Liver (tissue), 9 donors: Measurements from ENCODE around the gene NTN1. TPM values are rescaled to one million over a fixed set of nuclear protein-coding genes. Genes with fewer than 3 reads are reported as not detected.

Experiments used
- DNase-seq: peaks from one replicate; pipeline ENCODE4 v3.0.0-alpha.2; 2017; ENCODE audit warnings: low spot score
- H3K27ac ChIP-seq, 2 donors: one replicate each; pipeline ENCODE4 v1.7.0; 2013; ENCODE audit warnings: inconsistent platforms in 2 of 2, low read length in 2 of 2, control low read depth in 1 of 2, low read depth in 1 of 2, mild to moderate bottlenecking in 1 of 2
- H3K27me3 ChIP-seq, 4 donors: one replicate each; pipeline versions ENCODE4 v1.6.1 to v1.7.0; 2013; ENCODE audit warnings: low read length in 3 of 4, inconsistent platforms in 1 of 4, mild to moderate bottlenecking in 1 of 4, moderate library complexity in 1 of 4; ENCODE audit not compliant: control insufficient read depth in 4 of 4, insufficient read depth in 4 of 4
- H3K36me3 ChIP-seq, 4 donors: one replicate each; pipeline versions ENCODE4 v1.6.1 to v1.7.0; 2013; ENCODE audit warnings: low read length in 3 of 4, mild to moderate bottlenecking in 3 of 4, low read depth in 1 of 4, moderate library complexity in 1 of 4; ENCODE audit not compliant: control insufficient read depth in 4 of 4, insufficient read depth in 3 of 4
- H3K4me1 ChIP-seq, 4 donors: one replicate each; pipeline versions ENCODE4 v1.6.1 to v1.7.0; 2013; ENCODE audit warnings: low read length in 3 of 4, mild to moderate bottlenecking in 3 of 4, moderate library complexity in 1 of 4; ENCODE audit not compliant: control insufficient read depth in 4 of 4, insufficient read depth in 4 of 4
- H3K4me3 ChIP-seq, 3 donors: one replicate each; pipeline versions ENCODE4 v1.6.1 to v1.7.0; 2013; ENCODE audit warnings: low read length in 3 of 3, control low read depth in 1 of 3, low read depth in 1 of 3, mild to moderate bottlenecking in 1 of 3
- H3K9ac ChIP-seq, 2 donors: one replicate each; pipeline ENCODE4 v1.7.0; 2013; ENCODE audit warnings: low read length in 2 of 2, mild to moderate bottlenecking in 2 of 2, moderate library complexity in 2 of 2, control low read depth in 1 of 2, low read depth in 1 of 2
- H3K9me3 ChIP-seq, 4 donors: one replicate each; pipeline versions ENCODE4 v1.6.1 to v1.7.0; 2013; ENCODE audit warnings: low read length in 3 of 4; ENCODE audit not compliant: control insufficient read depth in 4 of 4
- ATF3 ChIP-seq: IDR thresholded peaks from 2 replicates; pipeline ENCODE4 v1.6.1; 2016; ENCODE audit warnings: antibody characterized with exemption
- EGR1 ChIP-seq, 2 donors: IDR thresholded peaks; 2 replicates each; pipeline ENCODE4 v1.6.1; 2016 to 2018; ENCODE audit warnings: antibody characterized with exemption in 2 of 2, low read depth in 2 of 2
- FOXA1 ChIP-seq: IDR thresholded peaks from 2 replicates; pipeline ENCODE4 v1.6.1; 2016; ENCODE audit warnings: antibody characterized with exemption
- FOXA2 ChIP-seq: IDR thresholded peaks from 2 replicates; pipeline ENCODE4 v1.6.1; 2016; ENCODE audit warnings: antibody characterized with exemption
- GABPA ChIP-seq, 2 donors: IDR thresholded peaks in 1 of 2; conservative IDR thresholded peaks in 1 of 2; 2 replicates each; pipeline ENCODE4 v1.6.1; 2016; ENCODE audit warnings: antibody characterized with exemption in 2 of 2, mild to moderate bottlenecking in 1 of 2, moderate library complexity in 1 of 2
- HNF4A ChIP-seq, 2 donors: conservative IDR thresholded peaks; 2 replicates each; pipeline ENCODE4 v1.6.1; 2016; ENCODE audit warnings: antibody characterized with exemption in 2 of 2, mild to moderate bottlenecking in 2 of 2
- HNF4G ChIP-seq: IDR thresholded peaks from 2 replicates; pipeline ENCODE4 v1.6.1; 2016; ENCODE audit warnings: antibody characterized with exemption
- JUND ChIP-seq, 2 donors: IDR thresholded peaks; 2 replicates each; pipeline ENCODE4 v1.6.1; 2016; ENCODE audit warnings: antibody characterized with exemption in 2 of 2
- MAX ChIP-seq: IDR thresholded peaks from 2 replicates; pipeline ENCODE4 v1.6.1; 2016; ENCODE audit warnings: antibody characterized with exemption
- NR2F2 ChIP-seq: IDR thresholded peaks from 2 replicates; pipeline ENCODE4 v1.6.1; 2016; ENCODE audit warnings: antibody characterized with exemption
- RAD21 ChIP-seq, 2 donors: IDR thresholded peaks; 2 replicates each; pipeline ENCODE4 v1.6.1; 2016; ENCODE audit warnings: antibody characterized with exemption in 2 of 2, mild to moderate bottlenecking in 2 of 2
- REST ChIP-seq: IDR thresholded peaks from 2 replicates; pipeline ENCODE4 v1.6.1; 2016; ENCODE audit warnings: antibody characterized with exemption, mild to moderate bottlenecking
- RXRA ChIP-seq, 2 donors: IDR thresholded peaks; 2 replicates each; pipeline ENCODE4 v1.6.1; 2017 to 2018; ENCODE audit warnings: antibody characterized with exemption in 2 of 2, mild to moderate bottlenecking in 1 of 2
- SP1 ChIP-seq: IDR thresholded peaks from 2 replicates; pipeline ENCODE4 v1.6.1; 2018; ENCODE audit warnings: antibody characterized with exemption, mild to moderate bottlenecking
- TAF1 ChIP-seq: conservative IDR thresholded peaks from 2 replicates; pipeline ENCODE4 v1.6.1; 2016; ENCODE audit warnings: antibody characterized with exemption, mild to moderate bottlenecking
- YY1 ChIP-seq: IDR thresholded peaks from 2 replicates; pipeline ENCODE4 v1.6.1; 2016; ENCODE audit warnings: antibody characterized with exemption, mild to moderate bottlenecking
- ZBTB33 ChIP-seq: IDR thresholded peaks from 2 replicates; pipeline ENCODE4 v1.6.1; 2016; ENCODE audit warnings: antibody characterized with exemption
- WGBS: extraction: QIAGEN DNeasy Blood & Tissue Kit; methylation state at CpG from one replicate; pipeline ENCODE4 v1.1.7; 2013; 5-methylcytosine and 5-hydroxymethylcytosine counted together
- polyA plus RNA-seq, 2 donors: library from polyadenylated mRNA; stranded (reverse) in 1 of 2; unstranded in 1 of 2; fragments of 200-250 nt in 1 of 2; fragments of >200 nt in 1 of 2; fragmentation: Nextera tagmentation in 1 of 2; extraction: Ambion mirVana in 1 of 2; gene quantifications; one replicate each; pipeline versions ENCODE4 v1.2.1 to v1.2.3, GENCODE V29; 2013 to 2015
- total RNA-seq, 2 donors: library from RNA; depleted of rRNA; stranded (reverse); fragments of >200 nt; gene quantifications; one replicate each; pipeline ENCODE4 v1.2.3, GENCODE V29; 2014
- donor health status: healthy.
- donor health status: healthy.
- donor health status: healthy.
- donor health status: healthy.
- donor health status: healthy.

Gene NTN1
- total and polyA plus RNA-seq, 4 donors = 0.14 to 8.7 (median 4.3) TPM

GRCh38 chr17:9140550-9141424 is 119.5 kb downstream of the NTN1 start:
- Histone ChIP-seq H3K9me3 (no peaks in the 10 kb centered on the region), H3K36me3 (no peaks in the 10 kb centered on the region), H3K4me1 (peaks cover 12 to 16% (median 13%) of the 10 kb centered on the region in 4 donors), H3K27ac (peak overlapping the region in 1 of 2 donors; percentile 59), H3K9ac (no peak overlapping the region), H3K27me3 (no peaks in the 10 kb centered on the region), H3K4me3 (no peak overlapping the region)
- TF ChIP-seq EGR1 (IDR thresholded peaks at IDR 0.05; ENCODE audit: low read depth in 2 of 2) = no peak
- TF ChIP-seq RAD21 (IDR thresholded peaks at IDR 0.05) = peak; percentile 29 to 52
- no peak for TF ChIP-seq FOXA1
- no peak for TF ChIP-seq ZBTB33
- TF ChIP-seq RXRA (IDR thresholded peaks at IDR 0.05) = peak; percentile 75 to 85
- no peak for TF ChIP-seq REST
- peak; percentile 78 to 84 for TF ChIP-seq HNF4A (conservative IDR thresholded peaks at IDR 0.05)
- peak; percentile 73 for TF ChIP-seq SP1
- WGBS = 71% methylated on average over 13 of the region's 13 CpGs
- no peak for DNase-seq

GRCh38 chr17:9141425-9141753 is 120.1 kb downstream of the NTN1 start:
- H3K4me1 ChIP-seq = peaks cover 12 to 16% (median 13%) of the 10 kb centered on the region in 4 donors
- H3K27me3 ChIP-seq = no peaks in the 10 kb centered on the region
- 94% methylated on average over 4 of the region's 4 CpGs for WGBS
- no peaks in the 10 kb centered on the region for H3K36me3 ChIP-seq
- no peaks in the 10 kb centered on the region for H3K9me3 ChIP-seq
- H3K9ac ChIP-seq = no peak overlapping the region
- no peak overlapping the region for H3K4me3 ChIP-seq
- DNase-seq = no peak
- peak overlapping the region in 1 of 2 donors; percentile 59 for H3K27ac ChIP-seq
- no peak for TF ChIP-seq MAX
- no peak for TF ChIP-seq EGR1 (IDR thresholded peaks at IDR 0.05; ENCODE audit: low read depth in 2 of 2)
- no peak for TF ChIP-seq HNF4G
- no peak for TF ChIP-seq JUND (IDR thresholded peaks at IDR 0.05)
- TF ChIP-seq HNF4A (conservative IDR thresholded peaks at IDR 0.05) = no peak
- TF ChIP-seq FOXA2 = no peak
- no peak for TF ChIP-seq ZBTB33
- TF ChIP-seq SP1 = no peak
- no peak for TF ChIP-seq GABPA (IDR thresholded peaks at IDR 0.05 in 1 of 2, conservative IDR thresholded peaks at IDR 0.05 in 1 of 2)
- TF ChIP-seq RXRA (IDR thresholded peaks at IDR 0.05) = no peak
- TF ChIP-seq FOXA1 = no peak
- TF ChIP-seq REST = no peak
- TF ChIP-seq ATF3 = no peak
- TF ChIP-seq TAF1 = no peak
- TF ChIP-seq YY1 = no peak
- no peak for TF ChIP-seq RAD21 (IDR thresholded peaks at IDR 0.05)
- no peak for TF ChIP-seq NR2F2
